Subcutaneous abdominal adipose tissue (tissue), 5 donors: Measurements from ENCODE around the gene LRMDA.

Source experiments
- H3K27ac ChIP-seq: one replicate; pipeline ENCODE4 v1.7.0; 2013; ENCODE audit warnings: low read depth, mild to moderate bottlenecking, inconsistent platforms, low read length, moderate library complexity
- H3K27me3 ChIP-seq, 5 donors: one replicate each; pipeline ENCODE4 v1.7.0; 2013; ENCODE audit warnings: low read length in 5 of 5, inconsistent platforms in 1 of 5; ENCODE audit not compliant: control insufficient read depth in 5 of 5, insufficient read depth in 4 of 5
- H3K36me3 ChIP-seq, 5 donors: one replicate each; pipeline ENCODE4 v1.7.0; 2013; ENCODE audit warnings: low read length in 5 of 5; ENCODE audit not compliant: control insufficient read depth in 5 of 5, insufficient read depth in 5 of 5
- H3K4me1 ChIP-seq, 5 donors: one replicate each; pipeline ENCODE4 v1.7.0; 2013; ENCODE audit warnings: low read length in 5 of 5, mild to moderate bottlenecking in 3 of 5, moderate library complexity in 1 of 5; ENCODE audit not compliant: control insufficient read depth in 5 of 5, insufficient read depth in 5 of 5
- H3K4me3 ChIP-seq, 5 donors: one replicate each; pipeline ENCODE4 v1.7.0; 2013; ENCODE audit warnings: low read length in 5 of 5, low read depth in 1 of 5
- H3K9ac ChIP-seq, 5 donors: one replicate each; pipeline ENCODE4 v1.7.0; 2013; ENCODE audit warnings: low read length in 5 of 5, mild to moderate bottlenecking in 4 of 5, moderate library complexity in 3 of 5
- H3K9me3 ChIP-seq, 5 donors: one replicate each; pipeline ENCODE4 v1.7.0; 2013; ENCODE audit warnings: low read length in 5 of 5; ENCODE audit not compliant: control insufficient read depth in 5 of 5
- donor health status: healthy.
- donor health status: healthy.
- donor health status: healthy.
- donor health status: healthy.
- donor health status: healthy.

LRMDA gene

DNA sequence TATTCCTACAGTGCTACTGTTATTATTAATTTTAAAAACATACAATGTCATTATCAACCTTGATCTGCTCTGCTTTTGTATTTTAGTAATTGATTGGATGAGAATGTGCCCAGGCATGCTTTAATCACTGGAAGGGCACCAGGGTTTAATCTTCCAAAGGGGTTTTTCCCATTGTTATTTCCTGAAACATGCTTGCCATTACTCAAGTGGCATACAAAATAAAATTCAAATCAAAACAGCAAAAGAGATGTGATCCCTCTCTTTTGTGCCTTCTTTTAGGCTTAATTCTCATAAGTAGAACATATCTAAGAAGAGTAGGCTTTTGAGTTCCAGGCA is 963.3 kb downstream of the LRMDA start:
- Histone ChIP-seq H3K4me1 (peaks cover 0 to 3% (median 0%) of the 10 kb centered on the region in 5 donors), H3K27ac (no peak overlapping the region), H3K9ac (no peak overlapping the region), H3K4me3 (no peak overlapping the region), H3K27me3 (no peaks in the 10 kb centered on the region), H3K36me3 (no peaks in the 10 kb centered on the region), H3K9me3 (no peaks in the 10 kb centered on the region)

DNA sequence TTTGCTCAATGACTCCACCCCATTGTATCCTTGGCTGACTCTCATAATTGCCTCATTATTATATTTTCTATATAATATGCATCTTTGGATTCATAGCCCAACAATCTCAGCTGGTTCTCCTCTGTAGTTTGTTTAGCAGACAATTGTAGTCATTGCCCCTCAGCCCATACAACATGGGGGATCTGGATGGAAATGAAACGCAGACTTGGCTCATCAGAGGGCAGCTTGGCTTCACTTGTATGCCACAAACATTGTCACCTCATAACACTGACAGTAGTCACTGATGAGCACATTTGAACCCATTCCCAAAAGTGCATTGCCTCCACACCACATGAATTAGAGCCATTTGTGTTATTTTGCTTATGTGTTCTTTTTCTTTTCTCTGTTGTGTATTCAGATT is 963.8 kb downstream of the LRMDA start:
- H3K36me3 ChIP-seq = no peaks in the 10 kb centered on the region
- no peak overlapping the region for H3K4me3 ChIP-seq
- no peaks in the 10 kb centered on the region for H3K27me3 ChIP-seq
- no peak overlapping the region for H3K27ac ChIP-seq
- no peaks in the 10 kb centered on the region for H3K9me3 ChIP-seq
- no peak overlapping the region for H3K9ac ChIP-seq
- H3K4me1 ChIP-seq = peaks cover 0 to 3% (median 0%) of the 10 kb centered on the region in 5 donors

DNA sequence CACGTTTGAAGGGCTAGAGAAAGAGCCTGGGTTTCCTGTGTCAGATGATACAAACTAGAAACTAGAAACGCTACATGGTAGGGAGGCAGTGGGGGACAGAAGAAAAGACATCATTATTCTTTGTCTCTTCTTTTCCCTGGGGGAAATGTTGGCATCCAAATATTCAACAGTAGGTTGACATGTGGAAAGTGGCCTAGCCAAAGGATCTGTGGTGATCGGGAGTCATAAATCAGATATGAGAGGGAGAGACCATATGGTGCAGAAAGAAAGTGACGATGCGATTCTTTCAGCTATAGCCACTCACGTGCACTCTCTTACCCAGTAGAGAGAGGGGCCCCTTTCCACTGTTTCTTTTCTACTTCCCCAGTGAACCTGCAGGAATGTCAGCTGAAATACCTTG is 964.7 kb downstream of the LRMDA start:
- H3K27ac ChIP-seq = no peak overlapping the region
- H3K9me3 ChIP-seq = no peaks in the 10 kb centered on the region
- no peak overlapping the region for H3K9ac ChIP-seq
- H3K4me3 ChIP-seq = no peak overlapping the region
- H3K4me1 ChIP-seq = peaks cover 0 to 3% (median 0%) of the 10 kb centered on the region in 5 donors
- no peaks in the 10 kb centered on the region for H3K27me3 ChIP-seq
- H3K36me3 ChIP-seq = no peaks in the 10 kb centered on the region

DNA sequence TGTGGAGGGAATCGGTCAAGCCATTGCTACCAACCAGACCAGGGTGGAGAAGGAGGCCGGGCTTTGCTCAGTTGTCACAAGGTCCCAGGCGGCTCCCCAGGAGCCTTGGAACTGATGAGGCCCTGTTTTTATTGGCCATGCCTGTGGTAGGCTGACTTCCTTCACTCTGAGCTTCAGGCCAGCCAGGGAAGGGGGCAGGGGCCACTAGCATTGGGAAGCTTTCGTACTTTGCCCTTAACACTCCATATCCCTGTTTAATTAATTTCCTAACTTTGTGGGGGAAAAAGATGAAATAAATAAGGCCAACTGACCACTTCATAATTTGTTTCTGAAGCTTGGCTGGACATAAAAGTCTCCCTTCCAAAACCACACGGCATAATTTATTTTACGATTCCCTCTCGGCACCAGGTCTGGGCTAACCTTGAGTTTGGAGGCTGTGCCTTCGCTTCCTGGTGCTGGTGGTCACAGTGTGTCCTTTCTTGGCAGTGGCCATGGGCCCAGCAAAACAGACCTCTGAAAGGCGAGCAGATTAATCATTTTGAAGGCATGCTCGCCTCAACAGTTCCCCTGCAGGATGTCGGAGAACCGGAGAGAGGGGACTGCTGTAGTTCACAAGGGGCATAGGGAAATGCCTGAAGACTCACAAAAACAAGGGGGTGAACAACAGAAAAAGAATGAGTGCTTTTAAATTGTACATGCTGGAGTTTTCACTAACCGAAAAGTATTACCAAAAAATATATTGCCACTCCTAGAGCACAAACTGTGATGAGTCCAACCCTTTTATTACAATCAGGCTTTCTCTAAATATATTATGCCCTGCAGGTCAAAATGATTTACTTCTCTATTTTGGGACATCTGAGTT is 966.0 kb downstream of the LRMDA start:
- no peaks in the 10 kb centered on the region for H3K36me3 ChIP-seq
- H3K27ac ChIP-seq = no peak overlapping the region
- no peaks in the 10 kb centered on the region for H3K9me3 ChIP-seq
- H3K27me3 ChIP-seq = no peaks in the 10 kb centered on the region
- no peak overlapping the region for H3K9ac ChIP-seq
- peaks cover 0 to 3% (median 0%) of the 10 kb centered on the region in 5 donors for H3K4me1 ChIP-seq
- no peak overlapping the region for H3K4me3 ChIP-seq

DNA sequence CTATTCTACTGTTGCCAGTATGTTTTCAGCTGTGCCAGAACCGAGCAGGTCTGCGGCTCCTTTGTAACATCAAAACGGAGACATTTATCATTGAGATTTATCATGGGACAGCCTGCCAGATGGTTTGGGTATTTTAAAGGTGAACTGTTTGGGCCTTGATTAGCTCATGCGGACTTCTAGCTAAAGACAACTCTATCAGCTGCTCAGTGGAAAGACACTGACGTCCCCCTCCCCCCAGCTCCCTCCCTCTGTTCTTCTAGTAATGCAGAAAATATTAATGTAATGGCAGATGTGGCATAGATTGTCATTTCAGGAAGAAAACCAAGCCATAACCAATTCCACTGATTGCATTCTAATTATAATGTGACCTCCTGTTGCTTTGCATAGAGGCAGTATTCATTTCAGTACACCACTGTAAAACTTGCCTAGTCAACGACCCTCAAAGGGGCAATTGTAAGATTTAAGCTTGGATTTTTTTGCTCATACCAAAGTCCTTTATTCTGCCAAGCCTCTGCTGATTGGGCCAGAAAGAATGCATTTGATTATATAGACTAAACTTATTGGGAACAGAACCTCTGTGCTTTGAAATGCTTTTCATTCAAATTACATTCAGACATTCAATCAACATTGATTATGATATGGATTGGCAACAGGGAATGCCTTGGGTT is 966.8 kb downstream of the LRMDA start:
- H3K9ac ChIP-seq = no peak overlapping the region
- H3K4me1 ChIP-seq = peaks cover 0 to 3% (median 0%) of the 10 kb centered on the region in 5 donors
- no peaks in the 10 kb centered on the region for H3K36me3 ChIP-seq
- H3K27me3 ChIP-seq = no peaks in the 10 kb centered on the region
- H3K27ac ChIP-seq = no peak overlapping the region
- no peaks in the 10 kb centered on the region for H3K9me3 ChIP-seq
- H3K4me3 ChIP-seq = no peak overlapping the region

DNA sequence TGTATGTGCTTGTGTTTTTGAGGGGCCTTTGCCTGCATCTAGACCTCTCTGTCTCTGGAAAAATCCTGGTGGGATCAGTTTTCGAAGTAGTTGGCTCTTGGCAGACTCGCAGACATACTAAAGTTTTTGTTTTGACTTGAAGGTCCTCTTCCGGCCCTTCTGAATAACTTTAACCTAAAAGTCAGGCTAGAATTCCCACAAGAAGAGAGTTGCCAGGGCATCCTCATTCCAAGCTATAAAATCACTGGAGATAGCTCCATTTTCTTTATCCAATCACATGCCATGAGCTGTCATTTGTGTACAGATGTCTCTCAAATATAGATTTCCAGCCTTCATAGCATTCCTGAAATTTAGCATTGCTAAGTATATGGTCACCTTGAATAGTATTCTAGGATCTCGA is 967.8 kb downstream of the LRMDA start:
- Histone ChIP-seq H3K27ac (no peak overlapping the region), H3K4me1 (peaks cover 0 to 6% (median 0%) of the 10 kb centered on the region in 5 donors)

DNA sequence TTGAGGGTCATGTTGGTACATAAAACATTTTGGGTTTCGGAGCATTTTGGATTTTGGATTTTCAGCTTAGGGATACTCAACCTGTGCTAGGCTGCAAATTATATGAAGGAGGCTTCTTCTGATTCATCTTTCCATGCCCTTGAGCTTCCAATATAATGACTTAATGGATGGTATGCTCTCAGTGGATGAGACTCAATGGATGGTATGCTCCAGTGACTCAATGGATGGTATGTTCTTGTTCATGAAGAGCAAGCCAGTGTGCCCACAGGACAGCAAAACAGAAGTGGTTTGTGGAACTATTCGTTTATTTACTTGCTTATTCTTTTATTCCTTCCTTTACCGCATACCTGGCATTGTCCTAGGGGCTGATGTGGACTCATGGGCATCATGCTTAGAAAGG is 969.6 kb downstream of the LRMDA start:
- Histone ChIP-seq H3K4me1 (peaks cover 0 to 6% (median 0%) of the 10 kb centered on the region in 5 donors), H3K4me3 (no peak overlapping the region), H3K9ac (no peak overlapping the region), H3K27me3 (no peaks in the 10 kb centered on the region), H3K27ac (no peak overlapping the region), H3K36me3 (no peaks in the 10 kb centered on the region), H3K9me3 (peaks cover 0 to 8% (median 0%) of the 10 kb centered on the region in 5 donors)

More for the DNA sequence above, 967.8 kb downstream of the LRMDA start:
- no peak overlapping the region for H3K9ac ChIP-seq
- no peaks in the 10 kb centered on the region for H3K27me3 ChIP-seq
- no peak overlapping the region for H3K4me3 ChIP-seq
- H3K36me3 ChIP-seq = no peaks in the 10 kb centered on the region
- H3K9me3 ChIP-seq = no peaks in the 10 kb centered on the region

DNA sequence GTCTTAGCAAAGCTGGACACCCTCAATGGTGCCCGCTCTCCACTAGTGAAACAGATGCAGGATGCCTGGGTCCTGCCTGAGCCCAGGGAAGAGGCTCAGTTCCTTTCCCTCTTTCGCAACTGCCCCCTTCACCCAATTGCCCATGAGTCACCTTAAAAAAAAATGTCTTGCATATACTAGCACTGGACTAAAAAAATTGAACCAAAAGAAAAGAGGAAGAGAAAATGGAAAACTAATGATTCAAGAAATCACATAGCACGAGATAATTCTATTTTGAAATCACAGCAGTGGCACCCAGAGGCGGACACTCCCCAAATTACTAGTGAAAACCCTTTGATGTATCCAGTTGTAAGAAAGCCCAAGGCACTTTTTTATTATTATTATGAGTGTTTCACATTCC is 972.5 kb downstream of the LRMDA start:
- H3K4me1 ChIP-seq = peaks cover 0 to 3% (median 0%) of the 10 kb centered on the region in 5 donors
- no peak overlapping the region for H3K4me3 ChIP-seq
- no peaks in the 10 kb centered on the region for H3K36me3 ChIP-seq
- H3K27me3 ChIP-seq = no peaks in the 10 kb centered on the region
- H3K27ac ChIP-seq = no peak overlapping the region
- peaks cover 0 to 8% (median 0%) of the 10 kb centered on the region in 5 donors for H3K9me3 ChIP-seq
- H3K9ac ChIP-seq = no peak overlapping the region

DNA sequence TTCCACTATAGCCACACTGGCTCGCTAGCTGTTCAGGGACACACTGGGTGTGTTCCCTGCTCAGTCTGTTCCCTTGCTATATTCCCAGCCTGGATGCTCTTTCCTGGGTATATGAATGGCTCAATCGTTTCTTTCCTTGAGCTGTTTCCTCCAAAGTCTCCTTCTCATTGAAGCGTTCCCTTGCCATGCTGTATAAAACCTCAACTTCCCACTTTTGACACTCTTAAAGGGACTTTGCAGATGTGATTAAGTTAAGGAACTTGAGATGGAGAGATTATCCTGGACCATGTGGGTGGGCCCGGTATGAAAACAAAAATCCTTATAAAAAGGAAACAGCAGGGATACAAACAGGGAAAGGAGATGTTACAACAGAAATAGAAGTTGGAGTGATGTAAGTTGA is 973.1 kb downstream of the LRMDA start:
- Histone ChIP-seq H3K27me3 (no peaks in the 10 kb centered on the region), H3K9me3 (peaks cover 0 to 8% (median 0%) of the 10 kb centered on the region in 5 donors), H3K27ac (no peak overlapping the region), H3K4me3 (no peak overlapping the region), H3K4me1 (peaks cover 0 to 3% (median 0%) of the 10 kb centered on the region in 5 donors), H3K36me3 (no peaks in the 10 kb centered on the region), H3K9ac (no peak overlapping the region)

DNA sequence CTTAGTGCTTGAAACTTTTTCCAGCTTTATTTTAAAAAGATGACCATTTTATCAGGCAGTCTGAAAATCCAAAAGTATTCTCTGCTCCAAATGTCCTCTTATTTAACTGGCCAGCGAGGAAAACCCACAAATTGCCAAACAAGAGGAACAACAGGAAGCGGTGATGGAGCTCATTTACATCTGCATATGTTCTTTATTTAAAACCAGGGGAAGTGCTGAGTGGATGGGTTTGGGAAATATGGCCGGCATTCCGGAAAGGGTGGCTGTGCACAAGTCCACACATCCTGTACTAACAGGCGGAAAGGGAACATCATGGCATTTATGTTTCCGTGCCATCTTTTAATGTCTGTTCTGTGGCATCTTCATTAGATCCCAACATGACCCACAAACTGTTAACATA is 974.5 kb downstream of the LRMDA start:
- H3K36me3 ChIP-seq = no peaks in the 10 kb centered on the region
- H3K9ac ChIP-seq = no peak overlapping the region
- peaks cover 0 to 8% (median 0%) of the 10 kb centered on the region in 5 donors for H3K9me3 ChIP-seq
- no peak overlapping the region for H3K4me3 ChIP-seq
- H3K27ac ChIP-seq = no peak overlapping the region
- peaks cover 0 to 3% (median 0%) of the 10 kb centered on the region in 5 donors for H3K4me1 ChIP-seq
- H3K27me3 ChIP-seq = no peaks in the 10 kb centered on the region
